DOHH2 (cell line): Measurements from ENCODE around the gene C6orf89.

ENCODE experiments used
- CTCF ChIP-seq: fragments of 200-600 bp; sonication (generic); IDR thresholded peaks from one replicate; pipeline ENCODE4 v1.5.1; 2014; ENCODE audit warnings: antibody characterized with exemption, mild to moderate bottlenecking, low read depth, low read length; ENCODE audit not compliant: poor library complexity, severe bottlenecking
- EZH2phosphoT487 ChIP-seq: fragments of 200-600 bp; sonication (generic); IDR thresholded peaks from 2 replicates; pipeline ENCODE4 v1.6.1; 2017; ENCODE audit warnings: borderline replicate concordance, mild to moderate bottlenecking, antibody characterized with exemption, low read length, moderate library complexity, mixed read lengths

- TF ChIP-seq CTCF (no peak), EZH2phosphoT487 (no peak)
Measured at GRCh38 chr6:36967301-36967700, 81.5 kb downstream of the C6orf89 start.
